Glutamatergic neuron (in vitro differentiated cells): ENCODE data around the gene SYNE1. TPM values are rescaled to one million over a fixed set of nuclear protein-coding genes. Genes with fewer than 3 reads are reported as not detected.

Experiments
- DNase-seq: peaks from one replicate; pipeline ENCODE4 v3.0.0; 2022
- H3K27ac Mint-ChIP-seq: one replicate; pipeline ENCODE4 v1.8.0; 2020; ENCODE audit warnings: mild to moderate bottlenecking, mixed read lengths, inconsistent platforms; ENCODE audit not compliant: unreplicated experiment
- H3K27me3 Mint-ChIP-seq: one replicate; pipeline ENCODE4 v1.8.0; 2020; ENCODE audit warnings: mild to moderate bottlenecking, moderate library complexity, mixed read lengths, inconsistent platforms; ENCODE audit not compliant: unreplicated experiment
- H3K36me3 Mint-ChIP-seq: one replicate; pipeline ENCODE4 v1.8.0; 2020; ENCODE audit warnings: mild to moderate bottlenecking, mixed read lengths, inconsistent platforms; ENCODE audit not compliant: unreplicated experiment
- H3K4me1 Mint-ChIP-seq: one replicate; pipeline ENCODE4 v1.8.0; 2020; ENCODE audit warnings: mild to moderate bottlenecking, low read depth, mixed read lengths, inconsistent platforms; ENCODE audit not compliant: unreplicated experiment
- H3K4me3 Mint-ChIP-seq: one replicate; pipeline ENCODE4 v1.8.0; 2020; ENCODE audit warnings: mild to moderate bottlenecking, mixed read lengths, inconsistent platforms; ENCODE audit not compliant: unreplicated experiment
- H3K9me3 Mint-ChIP-seq: one replicate; pipeline ENCODE4 v1.8.0; 2020; ENCODE audit warnings: mild to moderate bottlenecking, moderate library complexity, mixed read lengths, inconsistent platforms; ENCODE audit not compliant: unreplicated experiment
- total RNA-seq: library from RNA; stranded (reverse); fragmentation: NEBNext Ultra II Directional; extraction: Animal tissue kit (Norgen Biotek cat#: 25700); gene quantifications from one replicate; pipeline ENCODE4 v1.2.1, GENCODE V29; 2021; ENCODE audit not compliant: unreplicated experiment
- TF ChIP-seq, protein P1 (sequence below): fragments of 200-600 bp; sonication (generic); IDR thresholded peaks from one replicate; pipeline ENCODE4 v1.5.0; 2021; ENCODE audit not compliant: partially characterized antibody, unreplicated experiment

The SYNE1 gene
- total RNA-seq, 1 donor from 2014 or later: 23.4 TPM

DNA sequence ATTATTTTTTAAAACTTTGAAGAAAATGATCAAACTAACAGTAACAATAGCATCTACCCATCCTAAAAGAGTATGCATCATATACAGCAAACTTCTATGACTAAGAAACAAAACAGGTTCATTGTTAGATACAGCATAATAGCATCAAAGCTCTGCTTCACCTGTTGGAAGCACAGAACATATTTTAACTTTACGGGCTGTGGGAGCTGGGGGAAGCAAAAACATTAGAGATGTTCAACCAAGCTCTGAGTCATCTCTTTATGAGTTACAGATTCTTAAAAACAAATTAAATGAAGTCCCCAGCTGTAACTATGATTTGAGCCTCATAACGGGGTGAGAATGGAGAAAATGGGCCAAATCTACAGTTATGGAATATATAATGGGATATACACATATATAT is 63.4 kb downstream of the SYNE1 start:
- TF ChIP-seq, protein P1, sequence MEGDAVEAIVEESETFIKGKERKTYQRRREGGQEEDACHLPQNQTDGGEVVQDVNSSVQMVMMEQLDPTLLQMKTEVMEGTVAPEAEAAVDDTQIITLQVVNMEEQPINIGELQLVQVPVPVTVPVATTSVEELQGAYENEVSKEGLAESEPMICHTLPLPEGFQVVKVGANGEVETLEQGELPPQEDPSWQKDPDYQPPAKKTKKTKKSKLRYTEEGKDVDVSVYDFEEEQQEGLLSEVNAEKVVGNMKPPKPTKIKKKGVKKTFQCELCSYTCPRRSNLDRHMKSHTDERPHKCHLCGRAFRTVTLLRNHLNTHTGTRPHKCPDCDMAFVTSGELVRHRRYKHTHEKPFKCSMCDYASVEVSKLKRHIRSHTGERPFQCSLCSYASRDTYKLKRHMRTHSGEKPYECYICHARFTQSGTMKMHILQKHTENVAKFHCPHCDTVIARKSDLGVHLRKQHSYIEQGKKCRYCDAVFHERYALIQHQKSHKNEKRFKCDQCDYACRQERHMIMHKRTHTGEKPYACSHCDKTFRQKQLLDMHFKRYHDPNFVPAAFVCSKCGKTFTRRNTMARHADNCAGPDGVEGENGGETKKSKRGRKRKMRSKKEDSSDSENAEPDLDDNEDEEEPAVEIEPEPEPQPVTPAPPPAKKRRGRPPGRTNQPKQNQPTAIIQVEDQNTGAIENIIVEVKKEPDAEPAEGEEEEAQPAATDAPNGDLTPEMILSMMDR: no peak
- no peaks in the 10 kb centered on the region for H3K4me1 Mint-ChIP-seq
- H3K36me3 Mint-ChIP-seq: no peaks in the 10 kb centered on the region
- no peak for DNase-seq
- no peak overlapping the region for H3K4me3 Mint-ChIP-seq
- no peaks in the 10 kb centered on the region for H3K27me3 Mint-ChIP-seq
- H3K27ac Mint-ChIP-seq: no peak overlapping the region
- no peaks in the 10 kb centered on the region for H3K9me3 Mint-ChIP-seq

- Mint-ChIP-seq H3K4me3 (no peak overlapping the region), H3K27me3 (no peaks in the 10 kb centered on the region), H3K9me3 (no peaks in the 10 kb centered on the region), H3K36me3 (no peaks in the 10 kb centered on the region), H3K4me1 (peaks cover 2% of the 10 kb centered on the region), H3K27ac (no peak overlapping the region)
- no peak for DNase-seq
- TF ChIP-seq, protein P1: no peak
These were observed 64.6 kb downstream of the SYNE1 start for GRCh38 chr6:152572338-152573088.

- TF ChIP-seq, protein P1: no peak
These were observed 65.2 kb downstream of the SYNE1 start for GRCh38 chr6:152571943-152572337.

GRCh38 chr6:152571089-152571488 is 66.1 kb downstream of the SYNE1 start:
- TF ChIP-seq, protein P1: no peak
- Mint-ChIP-seq H3K27ac (no peak overlapping the region), H3K4me1 (peaks cover 4% of the 10 kb centered on the region), H3K36me3 (no peaks in the 10 kb centered on the region), H3K9me3 (no peaks in the 10 kb centered on the region), H3K27me3 (no peaks in the 10 kb centered on the region), H3K4me3 (no peak overlapping the region)
- no peak for DNase-seq

More at GRCh38 chr6:152571943-152572337, 65.2 kb downstream of the SYNE1 start:
- no peak overlapping the region for H3K4me3 Mint-ChIP-seq
- no peak overlapping the region for H3K27ac Mint-ChIP-seq
- no peak for DNase-seq
- H3K4me1 Mint-ChIP-seq: peaks cover 4% of the 10 kb centered on the region
- H3K36me3 Mint-ChIP-seq: no peaks in the 10 kb centered on the region
- H3K9me3 Mint-ChIP-seq: no peaks in the 10 kb centered on the region
- H3K27me3 Mint-ChIP-seq: no peaks in the 10 kb centered on the region

DNA sequence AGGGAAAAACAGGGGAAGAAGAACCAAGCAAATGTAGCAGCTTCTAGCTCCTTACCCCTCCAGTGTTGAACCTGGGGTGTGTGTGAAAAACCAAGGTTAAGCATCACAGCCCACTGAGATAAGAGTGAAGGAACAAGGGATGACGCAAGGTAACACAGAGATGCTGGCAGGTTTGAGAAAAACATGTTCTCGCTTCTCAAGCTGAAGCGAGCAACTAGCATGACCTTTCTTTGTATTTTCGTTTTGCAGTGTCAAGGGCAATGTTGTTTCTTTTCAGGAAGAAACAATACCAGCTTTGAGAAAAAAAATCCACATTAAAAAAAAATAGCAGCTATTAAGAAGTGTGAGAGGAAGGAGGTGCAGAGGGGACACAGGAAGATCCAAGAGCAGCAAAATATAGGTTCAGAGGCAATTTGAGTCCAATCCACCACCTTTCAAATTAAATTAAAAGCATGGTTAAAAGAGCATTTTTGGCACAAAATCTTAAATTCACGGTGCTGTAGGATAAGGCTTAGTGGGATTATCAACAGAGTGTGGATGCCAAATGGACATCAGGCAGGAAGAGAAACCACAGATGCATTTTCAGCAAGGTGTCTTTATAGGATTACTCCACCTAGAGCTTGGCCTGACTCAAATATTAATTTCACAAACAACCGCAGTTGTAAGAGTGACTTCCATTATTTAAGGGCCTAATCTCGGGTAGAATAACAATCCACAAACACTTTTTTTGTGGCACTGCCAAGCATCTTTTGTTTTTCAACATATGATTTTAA is 70.9 kb downstream of the SYNE1 start:
- peaks cover 4% of the 10 kb centered on the region for H3K4me1 Mint-ChIP-seq
- no peak overlapping the region for H3K4me3 Mint-ChIP-seq
- H3K27ac Mint-ChIP-seq: no peak overlapping the region
- H3K9me3 Mint-ChIP-seq: no peaks in the 10 kb centered on the region
- no peaks in the 10 kb centered on the region for H3K27me3 Mint-ChIP-seq
- TF ChIP-seq, protein P1: no peak
- H3K36me3 Mint-ChIP-seq: no peaks in the 10 kb centered on the region
- no peak for DNase-seq
